Lung (tissue), 12 donors: ENCODE data around the gene B4GALT2. TPM values are rescaled to one million over a fixed set of nuclear protein-coding genes. Genes with fewer than 3 reads are reported as not detected.

Experiments used
- ATAC-seq: fragments of 200-7000 bp; cut with Tn5 transposase; one replicate; pipeline ENCODE4 v1.9.1; 2020; ENCODE audit warnings: moderate number of reproducible peaks; ENCODE audit not compliant: insufficient read depth, low FRiP score
- DNase-seq, 3 donors: peaks; one replicate each; pipeline ENCODE4 v3.0.0-alpha.2; 2013 to 2017
- H3K27ac ChIP-seq, 2 donors: one replicate each; pipeline ENCODE4 v1.5.1; 2013; ENCODE audit warnings: mild to moderate bottlenecking in 2 of 2, moderate library complexity in 2 of 2, control low read depth in 1 of 2, inconsistent platforms in 1 of 2, low read depth in 1 of 2, low read length in 1 of 2
- H3K27me3 ChIP-seq, 3 donors: one replicate each; pipeline ENCODE4 v1.5.1; 2013; ENCODE audit warnings: low read length in 2 of 3; ENCODE audit not compliant: control insufficient read depth in 3 of 3, insufficient read depth in 3 of 3
- H3K36me3 ChIP-seq, 4 donors: one replicate each; pipeline ENCODE4 v1.5.1; 2013; ENCODE audit warnings: low read length in 4 of 4, mild to moderate bottlenecking in 1 of 4, moderate library complexity in 1 of 4; ENCODE audit not compliant: control insufficient read depth in 4 of 4, insufficient read depth in 4 of 4
- H3K4me1 ChIP-seq, 5 donors: one replicate each; pipeline ENCODE4 v1.5.1; 2013; ENCODE audit warnings: low read length in 5 of 5, mild to moderate bottlenecking in 2 of 5, moderate library complexity in 1 of 5; ENCODE audit not compliant: control insufficient read depth in 5 of 5, insufficient read depth in 5 of 5
- H3K4me3 ChIP-seq: one replicate; pipeline ENCODE4 v1.5.1; 2013; ENCODE audit warnings: mild to moderate bottlenecking, control low read depth, moderate library complexity
- H3K9ac ChIP-seq, 2 donors: one replicate each; pipeline ENCODE4 v1.5.1; 2013; ENCODE audit warnings: low read length in 2 of 2, control low read depth in 1 of 2; ENCODE audit not compliant: insufficient read depth in 1 of 2
- H3K9me3 ChIP-seq, 4 donors: one replicate each; pipeline ENCODE4 v1.5.1; 2013; ENCODE audit warnings: low read length in 3 of 4, mild to moderate bottlenecking in 1 of 4, moderate library complexity in 1 of 4; ENCODE audit not compliant: control insufficient read depth in 4 of 4, insufficient read depth in 3 of 4
- WGBS, 2 donors: extraction: QIAGEN DNeasy Blood & Tissue Kit; methylation state at CpG; one replicate each; pipeline ENCODE4 v1.1.7; 2013; 5-methylcytosine and 5-hydroxymethylcytosine counted together
- polyA plus RNA-seq, 2 donors: library from polyadenylated mRNA; stranded (reverse); fragments of 200-250 nt; gene quantifications; one replicate each; pipeline ENCODE4 v1.2.1, GENCODE V29; 2013
- total RNA-seq, 2 donors: library from RNA; depleted of rRNA in 1 of 2; stranded (reverse); fragments of >200 nt in 1 of 2; gene quantifications; one replicate each; pipeline ENCODE4 v1.2.1, GENCODE V29; 2014 to 2021
- TF ChIP-seq, protein P1 (sequence below): IDR thresholded peaks from 2 replicates; pipeline ENCODE4 v1.5.1; 2012; ENCODE audit warnings: mild to moderate bottlenecking; ENCODE audit errors: control extremely low read depth, extremely low read depth
- donor health status: control.
- donor health status: control.
- donor health status: Bipolar disorder and iron deficiency.
- donor health status: healthy.
- donor health status: DM: yes; HTN: yes; CAD: no.

B4GALT2 gene
- total and polyA plus RNA-seq, 4 donors, result 13.6 to 40.9 (median 30.5) TPM

DNA sequence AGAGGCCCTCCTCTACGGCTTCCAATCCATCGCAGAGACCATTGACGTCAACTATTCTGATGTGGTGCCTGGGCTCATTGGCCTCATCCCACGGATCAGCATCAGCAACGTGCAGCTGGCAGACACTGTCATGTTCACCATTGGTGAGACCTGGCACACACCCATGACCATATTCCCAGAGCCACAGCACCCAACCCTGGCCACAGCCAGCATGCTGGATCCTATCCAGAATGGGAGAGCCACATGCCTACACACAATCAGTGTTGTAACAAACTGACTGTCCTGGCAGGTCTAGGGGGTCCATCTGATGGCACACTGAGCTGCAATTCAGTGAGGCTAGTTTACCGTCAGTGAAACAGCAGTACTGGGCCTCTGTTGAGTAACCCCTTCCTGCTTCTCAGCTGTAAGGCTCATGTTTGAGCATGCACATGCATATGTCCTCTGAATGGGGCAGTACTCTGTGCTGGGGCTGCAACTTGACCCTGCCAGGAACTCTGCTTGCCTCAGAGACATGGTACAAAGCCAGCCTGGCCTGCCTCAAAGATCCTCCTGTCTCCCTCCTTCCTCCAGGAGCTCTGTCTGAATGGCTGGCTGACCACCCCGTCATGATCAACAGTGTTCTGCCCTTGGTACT is 21.5 kb upstream of the B4GALT2 start:
- ATAC-seq, result no peak
- H3K9ac ChIP-seq, result no peak overlapping the region

DNA sequence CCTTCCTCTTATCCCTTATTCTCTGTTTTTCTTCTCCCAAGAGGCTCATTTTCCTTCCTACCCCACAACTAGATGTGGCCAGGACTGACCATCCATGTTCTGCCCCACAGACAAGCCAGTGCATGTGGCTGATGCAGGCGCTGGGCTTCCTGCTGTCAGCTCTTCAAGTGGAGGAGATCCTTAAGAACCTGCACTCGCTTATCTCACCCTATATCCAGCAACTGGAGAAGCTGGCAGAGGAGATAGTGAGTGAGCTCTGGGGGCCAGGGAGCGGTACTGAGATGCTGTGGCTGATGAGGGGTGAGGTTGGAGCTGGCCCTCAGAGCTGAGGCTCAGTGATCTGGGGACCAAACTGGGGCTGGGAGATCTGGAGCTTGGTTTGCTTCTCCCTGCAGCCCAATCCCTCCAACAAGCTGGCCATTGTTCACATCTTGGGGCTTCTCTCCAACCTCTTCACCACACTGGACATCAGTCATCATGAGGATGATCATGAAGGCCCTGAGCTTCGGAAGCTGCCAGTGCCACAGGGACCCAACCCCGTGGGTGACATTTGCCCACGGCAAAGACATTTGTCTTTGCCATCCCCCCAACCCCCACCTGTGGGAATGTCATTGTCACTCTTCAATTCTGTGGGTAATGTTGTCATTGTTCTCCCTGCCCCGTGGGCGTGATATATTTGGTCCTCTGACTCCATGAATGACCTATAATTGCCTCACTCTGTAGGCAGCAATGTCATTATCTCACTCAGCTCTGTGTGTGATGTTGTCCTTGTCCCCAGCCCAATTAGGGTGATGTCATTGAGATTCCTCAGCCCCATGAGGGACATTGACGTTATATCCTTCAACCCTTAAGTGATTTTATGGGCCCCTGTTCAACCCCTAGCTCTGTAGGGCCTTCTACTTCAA is 20.4 kb upstream of the B4GALT2 start:
- WGBS, 2 donors, result 91 to 93% methylated on average over 9 of the region's 9 CpGs
- DNase-seq (no peak), ATAC-seq (no peak)
- TF ChIP-seq, protein P1, sequence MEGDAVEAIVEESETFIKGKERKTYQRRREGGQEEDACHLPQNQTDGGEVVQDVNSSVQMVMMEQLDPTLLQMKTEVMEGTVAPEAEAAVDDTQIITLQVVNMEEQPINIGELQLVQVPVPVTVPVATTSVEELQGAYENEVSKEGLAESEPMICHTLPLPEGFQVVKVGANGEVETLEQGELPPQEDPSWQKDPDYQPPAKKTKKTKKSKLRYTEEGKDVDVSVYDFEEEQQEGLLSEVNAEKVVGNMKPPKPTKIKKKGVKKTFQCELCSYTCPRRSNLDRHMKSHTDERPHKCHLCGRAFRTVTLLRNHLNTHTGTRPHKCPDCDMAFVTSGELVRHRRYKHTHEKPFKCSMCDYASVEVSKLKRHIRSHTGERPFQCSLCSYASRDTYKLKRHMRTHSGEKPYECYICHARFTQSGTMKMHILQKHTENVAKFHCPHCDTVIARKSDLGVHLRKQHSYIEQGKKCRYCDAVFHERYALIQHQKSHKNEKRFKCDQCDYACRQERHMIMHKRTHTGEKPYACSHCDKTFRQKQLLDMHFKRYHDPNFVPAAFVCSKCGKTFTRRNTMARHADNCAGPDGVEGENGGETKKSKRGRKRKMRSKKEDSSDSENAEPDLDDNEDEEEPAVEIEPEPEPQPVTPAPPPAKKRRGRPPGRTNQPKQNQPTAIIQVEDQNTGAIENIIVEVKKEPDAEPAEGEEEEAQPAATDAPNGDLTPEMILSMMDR, result no peak
- no peak overlapping the region for H3K27ac ChIP-seq
- H3K27me3 ChIP-seq, result no peaks in the 10 kb centered on the region
- no peaks in the 10 kb centered on the region for H3K9me3 ChIP-seq
- no peaks in the 10 kb centered on the region for H3K4me1 ChIP-seq
- peaks cover 13 to 46% (median 19%) of the 10 kb centered on the region in 4 donors for H3K36me3 ChIP-seq
- H3K4me3 ChIP-seq, result no peak overlapping the region
- no peak overlapping the region for H3K9ac ChIP-seq

More for the DNA sequence above, 21.5 kb upstream of the B4GALT2 start:
- Histone ChIP-seq H3K27ac (no peak overlapping the region), H3K9me3 (no peaks in the 10 kb centered on the region), H3K4me3 (no peak overlapping the region), H3K36me3 (peaks cover 13 to 49% (median 19%) of the 10 kb centered on the region in 4 donors), H3K4me1 (no peaks in the 10 kb centered on the region), H3K27me3 (no peaks in the 10 kb centered on the region)
- no peak for DNase-seq
- TF ChIP-seq, protein P1, result no peak
- 85 to 87% methylated on average over 7 of the region's 7 CpGs for WGBS, 2 donors

DNA sequence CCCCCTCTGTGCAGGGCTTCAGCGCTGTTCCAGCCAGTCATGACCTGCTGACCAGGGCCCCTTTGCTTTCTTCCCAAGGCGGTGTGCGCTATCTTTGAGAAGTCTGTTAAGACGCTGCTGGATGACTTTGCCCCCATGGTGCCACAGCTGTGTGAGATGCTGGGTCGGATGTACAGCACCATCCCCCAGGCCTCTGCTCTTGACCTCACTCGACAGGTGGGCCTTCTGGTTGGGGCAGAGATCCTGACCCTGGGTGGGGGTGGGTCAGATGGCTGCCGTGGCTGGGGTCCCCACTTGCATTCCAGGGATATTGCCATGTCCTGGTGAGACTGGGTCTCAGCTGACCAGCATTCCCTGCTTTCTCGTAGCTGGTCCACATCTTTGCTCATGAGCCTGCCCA is 18.2 kb upstream of the B4GALT2 start:
- Histone ChIP-seq H3K27me3 (no peaks in the 10 kb centered on the region), H3K4me1 (no peaks in the 10 kb centered on the region), H3K36me3 (peaks cover 16 to 53% (median 19%) of the 10 kb centered on the region in 4 donors), H3K9ac (no peak overlapping the region), H3K4me3 (no peak overlapping the region), H3K9me3 (no peaks in the 10 kb centered on the region), H3K27ac (no peak overlapping the region)
- ATAC-seq (no peak), DNase-seq (no peak)
- 92 to 93% methylated on average over 8 of the region's 8 CpGs for WGBS, 2 donors
- TF ChIP-seq, protein P1, result no peak
